ENCODE measurements around the gene TM9SF1.

Gene TM9SF1

GRCh38 chr14:24196071-24197055 lies 1.1 kb upstream of the TM9SF1 start:
- no peak for DNase-seq (ENCODE audit: low spot score)

- no peak for DNase-seq (ENCODE audit: low spot score)
These were observed 412 bp downstream of the TM9SF1 start for GRCh38 chr14:24194873-24195185.

- no peak for DNase-seq (ENCODE audit: low spot score)
These were observed 912 bp downstream of the TM9SF1 start for GRCh38 chr14:24194186-24194872.

GRCh38 chr14:24192933-24193332 lies 2.3 kb downstream of the TM9SF1 start:
- DNase-seq (ENCODE audit: low spot score) = no peak

- DNase-seq (ENCODE audit: low spot score) = no peak
These were observed 4.8 kb downstream of the TM9SF1 start for GRCh38 chr14:24190416-24190815.

- no peak for DNase-seq (ENCODE audit: low spot score)
These were observed 5.8 kb downstream of the TM9SF1 start for GRCh38 chr14:24189460-24189859.

- DNase-seq (ENCODE audit: low spot score) = no peak
These were observed 6.2 kb downstream of the TM9SF1 start for GRCh38 chr14:24189059-24189375.

- DNase-seq (ENCODE audit: low spot score) = peak; percentile 97
These were observed 6.8 kb downstream of the TM9SF1 start, which contains the start of gene IPO4 for GRCh38 chr14:24188251-24189058. Gene IPO4 (minus strand): TSS chr14:24188816. CDS start chr14:24188787, 29 bp downstream.

GRCh38 chr14:24187539-24187915 lies 7.7 kb downstream of the TM9SF1 start:
- DNase-seq (ENCODE audit: low spot score) = no peak

GRCh38 chr14:24186831-24187538 lies 8.3 kb downstream of the TM9SF1 start:
- DNase-seq (ENCODE audit: low spot score) = no peak

GRCh38 chr14:24185741-24186140 lies 9.5 kb downstream of the TM9SF1 start:
- no peak for DNase-seq (ENCODE audit: low spot score)

- no peak for DNase-seq (ENCODE audit: low spot score)
These were observed 10.2 kb downstream of the TM9SF1 start for GRCh38 chr14:24185026-24185425.

GRCh38 chr14:24184104-24184970 lies 10.9 kb downstream of the TM9SF1 start:
- no peak for DNase-seq (ENCODE audit: low spot score)

- no peak for DNase-seq (ENCODE audit: low spot score)
These were observed 12.2 kb downstream of the TM9SF1 start for GRCh38 chr14:24183014-24183481.

- no peak for DNase-seq (ENCODE audit: low spot score)
These were observed 12.9 kb downstream of the TM9SF1 start for GRCh38 chr14:24182110-24182882.

GRCh38 chr14:24181371-24182077 lies 13.7 kb downstream of the TM9SF1 start:
- DNase-seq (ENCODE audit: low spot score) = no peak

- DNase-seq (ENCODE audit: low spot score) = no peak
These were observed 15.1 kb downstream of the TM9SF1 start for GRCh38 chr14:24179961-24180796.

GRCh38 chr14:24179294-24179960 lies 15.8 kb downstream of the TM9SF1 start:
- DNase-seq (ENCODE audit: low spot score) = no peak
